ENCODE measurements around the gene PDZD4. TPM values are rescaled to one million over a fixed set of nuclear protein-coding genes. Genes with fewer than 3 reads are reported as not detected.
"Not testable (repeated sequence)": the region's sequence is repeated elsewhere in the genome, so short reads cannot be mapped to it uniquely, and the experiment has no call there.

The PDZD4 gene
- total RNA-seq, 2 donors from 2014 or later, result 0.82 to 5.0 TPM

GRCh38 chrX:153824348-153824747 lies 6.0 kb downstream of the PDZD4 start:
- Mint-ChIP-seq H3K27ac (no peak overlapping the region), H3K36me3 (ENCODE audit: insufficient read depth in 2 of 2) (no peaks in the 10 kb centered on the region), H3K4me3 (no peak overlapping the region), H3K27me3 (ENCODE audit: low read depth) (peaks cover 27% of the 10 kb centered on the region), H3K4me1 (ENCODE audit: low read depth) (peaks cover 16% of the 10 kb centered on the region), H3K9me3 (no peaks in the 10 kb centered on the region)
- no peak for ATAC-seq (replicated peaks in 1 of 2)
- DNase-seq, result no peak

GRCh38 chrX:153821066-153821465 lies 9.3 kb downstream of the PDZD4 start:
- Mint-ChIP-seq H3K4me3 (peak overlapping the region in 1 of 2 donors; percentile 28), H3K9me3 (no peaks in the 10 kb centered on the region)

GRCh38 chrX:153820601-153821000 lies 9.7 kb downstream of the PDZD4 start:
- peak overlapping the region in 1 of 2 donors; percentile 28 for H3K4me3 Mint-ChIP-seq
- DNase-seq (no peak), ATAC-seq (replicated peaks in 1 of 2) (no peak)
- H3K27ac Mint-ChIP-seq, result no peak overlapping the region
- H3K9me3 Mint-ChIP-seq, result no peaks in the 10 kb centered on the region
- H3K4me1 Mint-ChIP-seq (ENCODE audit: low read depth), result peaks cover 29% of the 10 kb centered on the region
- peaks cover 20% of the 10 kb centered on the region for H3K27me3 Mint-ChIP-seq (ENCODE audit: low read depth)
- H3K36me3 Mint-ChIP-seq (ENCODE audit: insufficient read depth in 2 of 2), result no peaks in the 10 kb centered on the region

More at GRCh38 chrX:153821066-153821465, 9.3 kb downstream of the PDZD4 start:
- no peak for ATAC-seq (replicated peaks in 1 of 2)
- no peak overlapping the region for H3K27ac Mint-ChIP-seq
- DNase-seq, result no peak
- H3K36me3 Mint-ChIP-seq (ENCODE audit: insufficient read depth in 2 of 2), result no peaks in the 10 kb centered on the region
- peaks cover 29% of the 10 kb centered on the region for H3K4me1 Mint-ChIP-seq (ENCODE audit: low read depth)
- H3K27me3 Mint-ChIP-seq (ENCODE audit: low read depth), result peaks cover 20% of the 10 kb centered on the region

GRCh38 chrX:153819384-153820040 lies 10.8 kb downstream of the PDZD4 start:
- Mint-ChIP-seq H3K27me3 (ENCODE audit: low read depth) (peaks cover 28% of the 10 kb centered on the region), H3K4me3 (peak overlapping the region; percentile 61 to 68), H3K9me3 (no peaks in the 10 kb centered on the region), H3K36me3 (ENCODE audit: insufficient read depth in 2 of 2) (no peaks in the 10 kb centered on the region), H3K27ac (no peak overlapping the region), H3K4me1 (ENCODE audit: low read depth) (peaks cover 29% of the 10 kb centered on the region)
- peak; percentile 12 to 14 for ATAC-seq (replicated peaks in 1 of 2)
- DNase-seq, result no peak

GRCh38 chrX:153818571-153819383 lies 11.6 kb downstream of the PDZD4 start:
- peak overlapping the region; percentile 68 to 73 for H3K4me3 Mint-ChIP-seq
- H3K27me3 Mint-ChIP-seq (ENCODE audit: low read depth), result peaks cover 29% of the 10 kb centered on the region
- peaks cover 29% of the 10 kb centered on the region for H3K4me1 Mint-ChIP-seq (ENCODE audit: low read depth)
- H3K27ac Mint-ChIP-seq, result no peak overlapping the region
- no peaks in the 10 kb centered on the region for H3K9me3 Mint-ChIP-seq
- H3K36me3 Mint-ChIP-seq (ENCODE audit: insufficient read depth in 2 of 2), result no peaks in the 10 kb centered on the region
- peak; percentile 63 to 69 for DNase-seq
- ATAC-seq (replicated peaks in 1 of 2), result peak; percentile 89

GRCh38 chrX:153818064-153818463 lies 12.3 kb downstream of the PDZD4 start:
- not testable (repeated sequence) for H3K27ac Mint-ChIP-seq; H3K9me3 Mint-ChIP-seq; DNase-seq; ATAC-seq (replicated peaks in 1 of 2); H3K36me3 Mint-ChIP-seq (ENCODE audit: insufficient read depth in 2 of 2)
- peak overlapping the region; percentile 49 to 73 for H3K4me3 Mint-ChIP-seq
- H3K27me3 Mint-ChIP-seq (ENCODE audit: low read depth), result peaks cover 34% of the 10 kb centered on the region
- peaks cover 29% of the 10 kb centered on the region for H3K4me1 Mint-ChIP-seq (ENCODE audit: low read depth)

- H3K9me3 Mint-ChIP-seq, result no peaks in the 10 kb centered on the region
- ATAC-seq (replicated peaks in 1 of 2) (peak; percentile 50 to 64), DNase-seq (peak; percentile 25 to 32)
- peaks cover 21% of the 10 kb centered on the region for H3K4me1 Mint-ChIP-seq (ENCODE audit: low read depth)
- H3K27ac Mint-ChIP-seq, result no peak overlapping the region
- H3K4me3 Mint-ChIP-seq, result peak overlapping the region; percentile 33 to 45
- H3K36me3 Mint-ChIP-seq (ENCODE audit: insufficient read depth in 2 of 2), result no peaks in the 10 kb centered on the region
- H3K27me3 Mint-ChIP-seq (ENCODE audit: low read depth), result peaks cover 31% of the 10 kb centered on the region
These were observed 13.3 kb downstream of the PDZD4 start for GRCh38 chrX:153816831-153817690.

- Mint-ChIP-seq H3K4me3 (no peak overlapping the region), H3K27me3 (ENCODE audit: low read depth) (peaks cover 31% of the 10 kb centered on the region), H3K36me3 (ENCODE audit: insufficient read depth in 2 of 2) (no peaks in the 10 kb centered on the region), H3K4me1 (ENCODE audit: low read depth) (peaks cover 16% of the 10 kb centered on the region), H3K27ac (no peak overlapping the region), H3K9me3 (no peaks in the 10 kb centered on the region)
- ATAC-seq (replicated peaks in 1 of 2), result no peak
- DNase-seq, result no peak
These were observed 15.6 kb downstream of the PDZD4 start for GRCh38 chrX:153814591-153815315.

- H3K4me3 Mint-ChIP-seq, result no peak overlapping the region
- H3K9me3 Mint-ChIP-seq, result no peaks in the 10 kb centered on the region
- no peak for ATAC-seq (replicated peaks in 1 of 2)
- no peaks in the 10 kb centered on the region for H3K36me3 Mint-ChIP-seq (ENCODE audit: insufficient read depth in 2 of 2)
- H3K27me3 Mint-ChIP-seq (ENCODE audit: low read depth), result peaks cover 31% of the 10 kb centered on the region
- no peak for DNase-seq
- H3K4me1 Mint-ChIP-seq (ENCODE audit: low read depth), result peaks cover 11% of the 10 kb centered on the region
- no peak overlapping the region for H3K27ac Mint-ChIP-seq
These were observed 17.2 kb downstream of the PDZD4 start for GRCh38 chrX:153813161-153813560.

- DNase-seq, result no peak
- no peak overlapping the region for H3K27ac Mint-ChIP-seq
- H3K4me3 Mint-ChIP-seq, result no peak overlapping the region
- peaks cover 8% of the 10 kb centered on the region for H3K4me1 Mint-ChIP-seq (ENCODE audit: low read depth)
- no peaks in the 10 kb centered on the region for H3K36me3 Mint-ChIP-seq (ENCODE audit: insufficient read depth in 2 of 2)
- no peak for ATAC-seq (replicated peaks in 1 of 2)
- H3K9me3 Mint-ChIP-seq, result no peaks in the 10 kb centered on the region
- H3K27me3 Mint-ChIP-seq (ENCODE audit: low read depth), result peaks cover 27% of the 10 kb centered on the region
These were observed 18.1 kb downstream of the PDZD4 start for GRCh38 chrX:153812220-153812619.

GRCh38 chrX:153807976-153808375 lies 22.4 kb downstream of the PDZD4 start:
- DNase-seq (no peak), ATAC-seq (replicated peaks in 1 of 2) (no peak)
- Mint-ChIP-seq H3K36me3 (ENCODE audit: insufficient read depth in 2 of 2) (no peaks in the 10 kb centered on the region), H3K4me1 (ENCODE audit: low read depth) (no peaks in the 10 kb centered on the region), H3K27me3 (ENCODE audit: low read depth) (peaks cover 4% of the 10 kb centered on the region), H3K9me3 (no peaks in the 10 kb centered on the region), H3K4me3 (no peak overlapping the region), H3K27ac (no peak overlapping the region)

GRCh38 chrX:153806999-153807575 lies 23.3 kb downstream of the PDZD4 start:
- Mint-ChIP-seq H3K36me3 (ENCODE audit: insufficient read depth in 2 of 2) (no peaks in the 10 kb centered on the region), H3K27ac (no peak overlapping the region), H3K27me3 (ENCODE audit: low read depth) (no peaks in the 10 kb centered on the region), H3K4me3 (no peak overlapping the region), H3K9me3 (no peaks in the 10 kb centered on the region), H3K4me1 (ENCODE audit: low read depth) (no peaks in the 10 kb centered on the region)
- DNase-seq (no peak), ATAC-seq (replicated peaks in 1 of 2) (no peak)

Measured in activated T-cell treated with anti-CD3 and anti-CD28 coated beads, Interleukin-2, amount 50 U/mL, for 72 hours (primary cell).